HUES6 (cell line): ENCODE results near the gene USP54.
A peak's percentile ranks its signal among the peaks of the same experiment; 100 is the strongest.
"Not testable (repeated sequence)": the region's sequence is repeated elsewhere in the genome, so short reads cannot be mapped to it uniquely, and the experiment has no call there.

Experiments used
- H3K27ac ChIP-seq: 2 replicates; pipeline ENCODE4 v1.7.0; 2013; ENCODE audit warnings: low read depth, mild to moderate bottlenecking, low read length, inconsistent platforms
- H3K27me3 ChIP-seq: 2 replicates; pipeline ENCODE4 v1.6.1; 2013; ENCODE audit warnings: low read length; ENCODE audit not compliant: control insufficient read depth, insufficient read depth
- H3K36me3 ChIP-seq: 2 replicates; pipeline ENCODE4 v1.6.1; 2013; ENCODE audit warnings: low read length; ENCODE audit not compliant: control insufficient read depth, insufficient read depth
- H3K4me1 ChIP-seq: 2 replicates; pipeline ENCODE4 v1.6.1; 2013; ENCODE audit warnings: low read length; ENCODE audit not compliant: control insufficient read depth, insufficient read depth
- H3K4me3 ChIP-seq: 2 replicates; pipeline ENCODE4 v1.5.1; 2013; ENCODE audit warnings: low read depth, low read length
- H3K9ac ChIP-seq: one replicate; pipeline ENCODE4 v1.6.1; 2013; ENCODE audit warnings: mild to moderate bottlenecking, low read length
- H3K9me3 ChIP-seq: 2 replicates; pipeline ENCODE4 v1.6.1; 2013; ENCODE audit warnings: low read depth, low read length; ENCODE audit not compliant: control insufficient read depth, insufficient read depth

Gene USP54

DNA sequence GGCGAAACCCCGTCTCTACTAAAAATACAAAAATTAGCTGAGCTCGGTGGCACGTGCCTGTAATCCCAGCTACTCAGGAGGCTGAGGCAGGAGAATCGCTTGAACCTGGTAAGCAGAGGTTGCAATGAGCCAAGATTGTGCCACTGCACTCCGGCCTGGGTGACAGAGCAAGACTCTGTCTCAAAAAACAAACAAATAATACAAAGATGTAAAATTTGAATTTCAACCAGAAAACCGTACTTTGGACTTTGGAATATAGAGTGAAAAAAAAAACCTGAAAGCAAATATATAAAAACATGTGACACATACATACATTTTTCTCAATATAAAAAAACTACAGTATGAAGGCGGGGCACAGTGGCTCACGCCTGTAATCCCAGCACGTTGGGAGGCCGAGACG, 29.8 kb upstream of the USP54 start:
- H3K9me3 ChIP-seq, H3K9ac ChIP-seq, H3K4me1 ChIP-seq, H3K4me3 ChIP-seq, H3K27me3 ChIP-seq, H3K27ac ChIP-seq, H3K36me3 ChIP-seq: not testable (repeated sequence)

GRCh38 chr10:73617143-73617542, 26.0 kb upstream of the USP54 start:
- H3K9me3 ChIP-seq, H3K9ac ChIP-seq, H3K27ac ChIP-seq, H3K36me3 ChIP-seq, H3K4me1 ChIP-seq, H3K27me3 ChIP-seq, H3K4me3 ChIP-seq: not testable (repeated sequence)

DNA sequence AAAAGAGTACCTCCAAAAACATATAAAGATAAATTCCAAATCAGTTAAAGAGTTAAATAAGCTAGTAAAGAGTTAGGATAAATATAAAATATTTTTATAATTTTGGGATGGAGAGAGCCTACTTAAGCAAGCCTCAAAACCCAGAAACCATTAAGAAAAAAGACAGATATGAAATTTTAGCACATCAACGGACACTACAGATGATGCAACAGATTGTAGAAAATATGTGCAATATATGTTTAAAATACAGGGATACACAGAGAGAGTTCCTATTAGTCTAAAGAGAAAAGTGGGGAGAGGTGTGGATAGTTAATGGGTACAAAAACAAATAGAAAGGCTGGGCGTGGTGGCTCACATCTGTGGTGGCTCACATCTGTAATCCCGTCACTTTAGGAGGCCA, 23.6 kb upstream of the USP54 start:
- no peaks in the 10 kb centered on the region for H3K27me3 ChIP-seq

DNA sequence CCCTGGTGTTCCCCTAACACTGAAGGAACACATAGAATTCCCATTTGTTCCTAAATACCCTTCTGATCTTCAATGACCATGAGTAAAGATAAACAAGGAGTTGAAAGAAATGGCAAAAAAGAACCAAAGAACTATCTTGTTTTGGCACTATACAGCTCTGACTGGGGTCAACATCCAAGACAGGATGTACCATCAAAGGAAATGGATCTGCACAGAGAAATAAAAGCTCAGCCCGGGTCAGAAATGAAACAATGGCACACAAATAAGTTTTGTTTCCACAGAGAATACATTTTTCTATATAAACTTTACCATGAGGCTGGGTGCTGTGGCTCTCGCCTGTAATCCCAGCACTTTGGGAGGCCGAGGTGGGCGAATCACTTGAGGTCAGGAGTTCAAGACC, 18.0 kb upstream of the USP54 start:
- H3K36me3 ChIP-seq: no peaks in the 10 kb centered on the region
- no peaks in the 10 kb centered on the region for H3K27me3 ChIP-seq
- no peaks in the 10 kb centered on the region for H3K4me1 ChIP-seq
- no peak overlapping the region for H3K27ac ChIP-seq
- no peaks in the 10 kb centered on the region for H3K9me3 ChIP-seq
- no peak overlapping the region for H3K9ac ChIP-seq
- H3K4me3 ChIP-seq: no peak overlapping the region

More for the DNA sequence above, 23.6 kb upstream of the USP54 start:
- Histone ChIP-seq H3K27ac (no peak overlapping the region), H3K9ac (no peak overlapping the region), H3K9me3 (no peaks in the 10 kb centered on the region), H3K4me3 (no peak overlapping the region), H3K4me1 (no peaks in the 10 kb centered on the region), H3K36me3 (no peaks in the 10 kb centered on the region)

- Histone ChIP-seq H3K27ac (peak overlapping the region; percentile 49; the same call in 1 of the 2 replicates), H3K9ac (peak overlapping the region; percentile 17), H3K4me3 (no peak overlapping the region), H3K27me3 (no peaks in the 10 kb centered on the region), H3K36me3 (no peaks in the 10 kb centered on the region), H3K9me3 (no peaks in the 10 kb centered on the region), H3K4me1 (peaks cover 9% of the 10 kb centered on the region)
Measured at GRCh38 chr10:73601486-73601921, 10.4 kb upstream of the USP54 start.

GRCh38 chr10:73597346-73597745, 6.2 kb upstream of the USP54 start:
- no peaks in the 10 kb centered on the region for H3K9me3 ChIP-seq
- peaks cover 19% of the 10 kb centered on the region for H3K4me1 ChIP-seq
- no peak overlapping the region for H3K4me3 ChIP-seq
- H3K36me3 ChIP-seq: no peaks in the 10 kb centered on the region
- no peak overlapping the region for H3K9ac ChIP-seq
- no peak overlapping the region for H3K27ac ChIP-seq
- H3K27me3 ChIP-seq: no peaks in the 10 kb centered on the region

GRCh38 chr10:73593812-73594211, 2.7 kb upstream of the USP54 start:
- Histone ChIP-seq H3K9ac (no peak overlapping the region), H3K27ac (no peak overlapping the region), H3K9me3 (no peaks in the 10 kb centered on the region)

GRCh38 chr10:73593110-73593509, 2.0 kb upstream of the USP54 start:
- Histone ChIP-seq H3K9ac (no peak overlapping the region), H3K27me3 (no peaks in the 10 kb centered on the region), H3K9me3 (no peaks in the 10 kb centered on the region), H3K4me1 (peaks cover 29% of the 10 kb centered on the region), H3K36me3 (no peaks in the 10 kb centered on the region), H3K4me3 (no peak overlapping the region), H3K27ac (peak overlapping the region; percentile 59; the same call in 1 of the 2 replicates)

More at GRCh38 chr10:73593812-73594211, 2.7 kb upstream of the USP54 start:
- peaks cover 27% of the 10 kb centered on the region for H3K4me1 ChIP-seq
- H3K36me3 ChIP-seq: no peaks in the 10 kb centered on the region
- H3K4me3 ChIP-seq: no peak overlapping the region
- no peaks in the 10 kb centered on the region for H3K27me3 ChIP-seq

- peak overlapping the region; percentile 23 for H3K9ac ChIP-seq
- peaks cover 29% of the 10 kb centered on the region for H3K4me1 ChIP-seq
- H3K27me3 ChIP-seq: no peaks in the 10 kb centered on the region
- H3K36me3 ChIP-seq: no peaks in the 10 kb centered on the region
- peak overlapping the region; percentile 37 for H3K4me3 ChIP-seq
- H3K27ac ChIP-seq: peak overlapping the region; percentile 87
- no peaks in the 10 kb centered on the region for H3K9me3 ChIP-seq
Measured at GRCh38 chr10:73591935-73592699, 975 bp upstream of the USP54 start.

GRCh38 chr10:73589563-73590126, 1.5 kb downstream of the USP54 start:
- H3K9me3 ChIP-seq: peaks cover 5% of the 10 kb centered on the region
- H3K27ac ChIP-seq: no peak overlapping the region
- no peaks in the 10 kb centered on the region for H3K27me3 ChIP-seq
- no peaks in the 10 kb centered on the region for H3K36me3 ChIP-seq
- peaks cover 29% of the 10 kb centered on the region for H3K4me1 ChIP-seq
- peak overlapping the region; percentile 37; the same call in 1 of the 2 replicates for H3K4me3 ChIP-seq
- no peak overlapping the region for H3K9ac ChIP-seq

GRCh38 chr10:73588656-73589055, 2.5 kb downstream of the USP54 start:
- Histone ChIP-seq H3K4me3 (no peak overlapping the region), H3K9ac (no peak overlapping the region), H3K9me3 (peaks cover 5% of the 10 kb centered on the region), H3K36me3 (no peaks in the 10 kb centered on the region), H3K27me3 (no peaks in the 10 kb centered on the region), H3K4me1 (peaks cover 27% of the 10 kb centered on the region), H3K27ac (no peak overlapping the region)
